ENCODE data around the gene TRPM3.

Gene TRPM3

DNA sequence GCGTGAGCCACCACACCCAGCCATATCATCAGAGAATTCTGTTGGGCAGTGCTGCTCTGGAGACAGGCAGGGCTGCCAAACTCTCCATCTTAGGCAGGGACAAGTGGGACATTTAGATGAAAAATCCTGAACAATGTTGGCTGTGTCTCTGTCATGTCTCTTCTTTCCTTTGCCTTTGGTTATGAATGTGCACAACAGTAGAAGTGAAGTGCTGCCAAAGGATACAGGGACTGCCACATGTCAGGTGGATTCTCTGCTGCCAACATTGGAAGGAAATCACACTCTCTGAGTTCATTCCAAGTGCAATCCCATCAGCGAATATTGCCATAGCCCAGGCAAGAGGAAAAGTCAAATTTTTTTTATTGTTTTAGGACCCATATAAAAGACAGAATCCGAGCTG is 348.8 kb downstream of the TRPM3 start (continued):
- TF ChIP-seq TRIM28 (IDR thresholded peaks at IDR 0.05; ENCODE audit: borderline replicate concordance, low read length) (no peak), ZNF121 (tag by site-specific recombination; IDR thresholded peaks at IDR 0.05) (no peak), GFI1B (tag by site-specific recombination; IDR thresholded peaks at IDR 0.05) (no peak)

GRCh38 chr9:70765946-70766345 is 355.5 kb downstream of the TRPM3 start:
- ChIA-PET CTCF (no interaction called here), POLR2A (no interaction called here)
- H3K9me3 ChIP-seq (ENCODE audit: control insufficient read depth, insufficient read depth, low read depth, low read length), result no peaks in the 10 kb centered on the region
- H3K27ac ChIP-seq (ENCODE audit: extremely low read depth, low read depth, low read length), result no peak overlapping the region
- no peaks in the 10 kb centered on the region for H3K4me1 ChIP-seq (ENCODE audit: control insufficient read depth, insufficient read depth, low read length)
- H3K36me3 ChIP-seq (ENCODE audit: control insufficient read depth in 2 of 2, insufficient read depth in 1 of 2, low read length in 2 of 2), result no peaks in the 10 kb centered on the region
- TF ChIP-seq ZBTB8A (tag by site-specific recombination; IDR thresholded peaks at IDR 0.05) (no peak), ZBTB1 (tag by site-specific recombination; IDR thresholded peaks at IDR 0.05) (no peak), SP3 (tag by site-specific recombination; IDR thresholded peaks at IDR 0.05) (no peak), IKZF3 (tag by site-specific recombination; IDR thresholded peaks at IDR 0.05) (no peak), ZNF785 (tag by site-specific recombination; IDR thresholded peaks at IDR 0.05) (no peak)
- H3K4me3 ChIP-seq (ENCODE audit: low read depth, low read length), result no peak overlapping the region

DNA sequence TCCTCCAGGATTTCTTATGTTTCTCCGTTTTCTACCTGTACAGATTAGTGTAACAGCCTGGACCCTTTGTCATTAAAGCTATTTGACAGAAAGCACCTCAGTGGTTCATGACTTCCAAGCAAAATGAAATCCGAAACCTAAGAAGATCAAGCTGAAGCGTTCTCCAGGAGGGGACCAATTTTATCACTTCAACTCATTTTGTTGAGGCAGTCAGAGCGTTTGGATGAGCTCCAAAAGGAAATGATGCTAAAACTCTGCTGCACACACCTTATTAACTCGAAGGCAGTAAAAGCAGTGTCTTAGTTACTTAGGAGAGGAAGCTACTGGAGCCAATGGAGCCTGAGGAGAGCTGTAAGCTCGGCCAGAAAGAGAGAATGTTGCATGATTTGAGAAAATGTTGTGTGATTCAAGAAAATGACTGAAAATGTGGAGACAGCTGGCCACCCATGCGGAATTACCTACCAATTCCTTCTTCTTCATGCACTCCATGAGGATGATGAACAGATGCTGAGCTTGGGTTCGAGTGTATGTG is 360.2 kb downstream of the TRPM3 start:
- H3K36me3 ChIP-seq (ENCODE audit: control insufficient read depth in 2 of 2, insufficient read depth in 1 of 2, low read length in 2 of 2), result no peaks in the 10 kb centered on the region
- no peak overlapping the region for H3K27ac ChIP-seq (ENCODE audit: extremely low read depth, low read depth, low read length)
- CTCF ChIA-PET, result interaction anchor here (1.0 to 1.2 kb wide), 2 partner anchors 121 to 163 kb away, joined by 3 to 5 read pairs; no protein-coding TSS in a partner anchor
- no peaks in the 10 kb centered on the region for H3K9me3 ChIP-seq (ENCODE audit: control insufficient read depth, insufficient read depth, low read depth, low read length)
- H3K4me3 ChIP-seq (ENCODE audit: low read depth, low read length), result no peak overlapping the region
- H3K4me1 ChIP-seq (ENCODE audit: control insufficient read depth, insufficient read depth, low read length), result no peaks in the 10 kb centered on the region
- POLR2A ChIA-PET, result interaction anchor here (1.4 kb wide), 1 partner anchor 14 kb away, joined by 4 read pairs; no protein-coding TSS in a partner anchor
- TF ChIP-seq ZNF629 (tag by site-specific recombination; IDR thresholded peaks at IDR 0.05) (peak; percentile 59), MYNN (tag by site-specific recombination; IDR thresholded peaks at IDR 0.05; ENCODE audit: borderline replicate concordance) (no peak), ZNF10 (tag by site-specific recombination; IDR thresholded peaks at IDR 0.05) (0 out of 2 replicates have a peak, but pooled peaks have one; percentile 27), ZSCAN16 (tag by site-specific recombination; IDR thresholded peaks at IDR 0.05) (no peak), ZNF544 (tag by site-specific recombination; IDR thresholded peaks at IDR 0.05) (no peak), ZNF24 (tag by site-specific recombination; IDR thresholded peaks at IDR 0.05) (0 out of 2 replicates have a peak, but pooled peaks have one; percentile 39), ZNF132 (tag by site-specific recombination; IDR thresholded peaks at IDR 0.05; ENCODE audit: borderline replicate concordance) (no peak), ZNF311 (tag by site-specific recombination; IDR thresholded peaks at IDR 0.05; ENCODE audit: borderline replicate concordance) (no peak), ZNF776 (tag by site-specific recombination; IDR thresholded peaks at IDR 0.05; ENCODE audit: borderline replicate concordance) (no peak), SP7 (tag by site-specific recombination; IDR thresholded peaks at IDR 0.05) (no peak), ZNF529 (tag by site-specific recombination; IDR thresholded peaks at IDR 0.05; ENCODE audit: insufficient replicate concordance) (no peak), ZNF48 (tag by site-specific recombination; IDR thresholded peaks at IDR 0.05) (no peak), ZNF660 (tag by site-specific recombination; IDR thresholded peaks at IDR 0.05) (0 out of 2 replicates have a peak, but pooled peaks have one; percentile 60), IKZF3 (tag by site-specific recombination; IDR thresholded peaks at IDR 0.05) (no peak), ZBTB17 (tag by site-specific recombination; IDR thresholded peaks at IDR 0.05) (peak; percentile 22; the same call in 1 of the 2 replicates), ZNF530 (tag by site-specific recombination; IDR thresholded peaks at IDR 0.05; ENCODE audit: low read depth) (no peak), KLF17 (tag by site-specific recombination; IDR thresholded peaks at IDR 0.05) (no peak)
- TF ChIP-seq, protein P1, sequence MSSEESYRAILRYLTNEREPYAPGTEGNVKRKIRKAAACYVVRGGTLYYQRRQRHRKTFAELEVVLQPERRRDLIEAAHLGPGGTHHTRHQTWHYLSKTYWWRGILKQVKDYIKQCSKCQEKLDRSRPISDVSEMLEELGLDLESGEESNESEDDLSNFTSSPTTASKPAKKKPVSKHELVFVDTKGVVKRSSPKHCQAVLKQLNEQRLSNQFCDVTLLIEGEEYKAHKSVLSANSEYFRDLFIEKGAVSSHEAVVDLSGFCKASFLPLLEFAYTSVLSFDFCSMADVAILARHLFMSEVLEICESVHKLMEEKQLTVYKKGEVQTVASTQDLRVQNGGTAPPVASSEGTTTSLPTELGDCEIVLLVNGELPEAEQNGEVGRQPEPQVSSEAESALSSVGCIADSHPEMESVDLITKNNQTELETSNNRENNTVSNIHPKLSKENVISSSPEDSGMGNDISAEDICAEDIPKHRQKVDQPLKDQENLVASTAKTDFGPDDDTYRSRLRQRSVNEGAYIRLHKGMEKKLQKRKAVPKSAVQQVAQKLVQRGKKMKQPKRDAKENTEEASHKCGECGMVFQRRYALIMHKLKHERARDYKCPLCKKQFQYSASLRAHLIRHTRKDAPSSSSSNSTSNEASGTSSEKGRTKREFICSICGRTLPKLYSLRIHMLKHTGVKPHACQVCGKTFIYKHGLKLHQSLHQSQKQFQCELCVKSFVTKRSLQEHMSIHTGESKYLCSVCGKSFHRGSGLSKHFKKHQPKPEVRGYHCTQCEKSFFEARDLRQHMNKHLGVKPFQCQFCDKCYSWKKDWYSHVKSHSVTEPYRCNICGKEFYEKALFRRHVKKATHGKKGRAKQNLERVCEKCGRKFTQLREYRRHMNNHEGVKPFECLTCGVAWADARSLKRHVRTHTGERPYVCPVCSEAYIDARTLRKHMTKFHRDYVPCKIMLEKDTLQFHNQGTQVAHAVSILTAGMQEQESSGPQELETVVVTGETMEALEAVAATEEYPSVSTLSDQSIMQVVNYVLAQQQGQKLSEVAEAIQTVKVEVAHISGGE (tag by site-specific recombination; conservative IDR thresholded peaks at IDR 0.05; ENCODE audit: low read depth), result peak; percentile 43; the same call in 1 of the 2 replicates
- TF ChIP-seq, protein P2, sequence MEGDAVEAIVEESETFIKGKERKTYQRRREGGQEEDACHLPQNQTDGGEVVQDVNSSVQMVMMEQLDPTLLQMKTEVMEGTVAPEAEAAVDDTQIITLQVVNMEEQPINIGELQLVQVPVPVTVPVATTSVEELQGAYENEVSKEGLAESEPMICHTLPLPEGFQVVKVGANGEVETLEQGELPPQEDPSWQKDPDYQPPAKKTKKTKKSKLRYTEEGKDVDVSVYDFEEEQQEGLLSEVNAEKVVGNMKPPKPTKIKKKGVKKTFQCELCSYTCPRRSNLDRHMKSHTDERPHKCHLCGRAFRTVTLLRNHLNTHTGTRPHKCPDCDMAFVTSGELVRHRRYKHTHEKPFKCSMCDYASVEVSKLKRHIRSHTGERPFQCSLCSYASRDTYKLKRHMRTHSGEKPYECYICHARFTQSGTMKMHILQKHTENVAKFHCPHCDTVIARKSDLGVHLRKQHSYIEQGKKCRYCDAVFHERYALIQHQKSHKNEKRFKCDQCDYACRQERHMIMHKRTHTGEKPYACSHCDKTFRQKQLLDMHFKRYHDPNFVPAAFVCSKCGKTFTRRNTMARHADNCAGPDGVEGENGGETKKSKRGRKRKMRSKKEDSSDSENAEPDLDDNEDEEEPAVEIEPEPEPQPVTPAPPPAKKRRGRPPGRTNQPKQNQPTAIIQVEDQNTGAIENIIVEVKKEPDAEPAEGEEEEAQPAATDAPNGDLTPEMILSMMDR (tag by site-specific recombination; IDR thresholded peaks at IDR 0.05), result no peak
- TF ChIP-seq, protein P3, sequence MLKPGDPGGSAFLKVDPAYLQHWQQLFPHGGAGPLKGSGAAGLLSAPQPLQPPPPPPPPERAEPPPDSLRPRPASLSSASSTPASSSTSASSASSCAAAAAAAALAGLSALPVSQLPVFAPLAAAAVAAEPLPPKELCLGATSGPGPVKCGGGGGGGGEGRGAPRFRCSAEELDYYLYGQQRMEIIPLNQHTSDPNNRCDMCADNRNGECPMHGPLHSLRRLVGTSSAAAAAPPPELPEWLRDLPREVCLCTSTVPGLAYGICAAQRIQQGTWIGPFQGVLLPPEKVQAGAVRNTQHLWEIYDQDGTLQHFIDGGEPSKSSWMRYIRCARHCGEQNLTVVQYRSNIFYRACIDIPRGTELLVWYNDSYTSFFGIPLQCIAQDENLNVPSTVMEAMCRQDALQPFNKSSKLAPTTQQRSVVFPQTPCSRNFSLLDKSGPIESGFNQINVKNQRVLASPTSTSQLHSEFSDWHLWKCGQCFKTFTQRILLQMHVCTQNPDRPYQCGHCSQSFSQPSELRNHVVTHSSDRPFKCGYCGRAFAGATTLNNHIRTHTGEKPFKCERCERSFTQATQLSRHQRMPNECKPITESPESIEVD (tag by site-specific recombination; IDR thresholded peaks at IDR 0.05), result 0 out of 2 replicates have a peak, but pooled peaks have one; percentile 7
